ENCODE data around the gene ZNF287.

GRCh38 chr17:16515933-16516332 lies 53.1 kb downstream of the ZNF287 start:
- TF ChIP-seq CTCF (IDR thresholded peaks at IDR 0.05 in 8 of 11, conservative IDR thresholded peaks at IDR 0.05 in 3 of 11) (no peak), POLR2A (IDR thresholded peaks at IDR 0.05) (no peak), POLR2AphosphoS5 (IDR thresholded peaks at IDR 0.05) (no peak)
